Astrocyte of the cerebellum (primary cell): ENCODE data around the gene WWOX.

ENCODE experiments used
- DNase-seq: peaks from one replicate; pipeline ENCODE4 v3.0.0-alpha.2; 2011; ENCODE audit warnings: low read depth
- H3K4me3 ChIP-seq: 2 replicates; pipeline ENCODE4 v1.5.1; 2011; ENCODE audit warnings: mild to moderate bottlenecking, low read depth, low read length, moderate library complexity
- CTCF ChIP-seq: IDR thresholded peaks from 2 replicates; pipeline ENCODE4 v1.5.1; 2012; ENCODE audit warnings: low read length, low read depth, moderate library complexity, mild to moderate bottlenecking; ENCODE audit errors: missing control alignments
- in situ Hi-C: cut with HindIII; loops from 2 replicates; pipeline ENCODE4 v1.10.0; 2017; ENCODE audit warnings: low sequenced_read_pairs

WWOX gene

GRCh38 chr16:78307824-78308528, 208.5 kb downstream of the WWOX start:
- in situ Hi-C loops = no loop called here
- H3K4me3 ChIP-seq = no peak overlapping the region
- no peak for DNase-seq
- TF ChIP-seq CTCF = no peak

- no peak for DNase-seq
- no peak for TF ChIP-seq CTCF
- in situ Hi-C loops = no loop called here
- H3K4me3 ChIP-seq = no peak overlapping the region
These were observed 210.3 kb downstream of the WWOX start for GRCh38 chr16:78309763-78310162.

GRCh38 chr16:78310196-78310595, 210.7 kb downstream of the WWOX start:
- in situ Hi-C loops = no loop called here
- H3K4me3 ChIP-seq = no peak overlapping the region
- no peak for TF ChIP-seq CTCF
- no peak for DNase-seq

- no peak for TF ChIP-seq CTCF
- peak; percentile 16 for DNase-seq
These were observed 211.6 kb downstream of the WWOX start for GRCh38 chr16:78310990-78311561.

GRCh38 chr16:78311831-78312230, 212.4 kb downstream of the WWOX start:
- in situ Hi-C loops = no loop called here
- TF ChIP-seq CTCF = no peak
- no peak overlapping the region for H3K4me3 ChIP-seq
- no peak for DNase-seq

More at GRCh38 chr16:78310990-78311561, 211.6 kb downstream of the WWOX start:
- no peak overlapping the region for H3K4me3 ChIP-seq
- in situ Hi-C loops = no loop called here

GRCh38 chr16:78317564-78318240, 218.2 kb downstream of the WWOX start:
- in situ Hi-C loops = no loop called here
- peak; percentile 3 for DNase-seq
- peak overlapping the region; percentile 6 for H3K4me3 ChIP-seq
- TF ChIP-seq CTCF = no peak
